Endothelial cell of umbilical vein (primary cell): ENCODE data around the gene RTL5. TPM values are rescaled to one million over a fixed set of nuclear protein-coding genes. Genes with fewer than 3 reads are reported as not detected.

Experiments
- BruUV-seq: library from RNA; stranded (reverse); fragments of 400-500 nt; replicated peaks from 2 replicates; lab custom pipeline; 2021; lab: Mats Ljungman, UMichigan
- CTCF ChIA-PET: fragments of 300-600, 350-600 bp; sonication (Branson Sonifier 250); formaldehyde crosslinking; loops from one replicate; lab custom pipeline; 2021; ENCODE audit warnings: antibody characterized with exemption, inconsistent platforms; lab: Charles Lee
- POLR2A ChIA-PET: fragments of 300-600, 350-600 bp; sonication (Branson Sonifier 250); formaldehyde crosslinking; loops from one replicate; lab custom pipeline; 2021; ENCODE audit warnings: antibody characterized with exemption, inconsistent platforms; lab: Charles Lee
- DNase-seq: peaks from one replicate; pipeline ENCODE4 v3.0.0-alpha.2; 2011; ENCODE audit warnings: low read depth, low spot score
- FAIRE-seq: peaks from 2 replicates; lab custom pipeline; 2011; peaks lifted over from hg19 to GRCh38; lab: Jason Lieb, UNC
- H2AFZ ChIP-seq: 2 replicates; pipeline ENCODE4 v1.6.0; 2012; ENCODE audit warnings: low read depth, low read length, control low read depth, inconsistent platforms
- H3K27ac ChIP-seq: 2 replicates; pipeline ENCODE4 v1.5.1; 2011; ENCODE audit warnings: low read depth, mild to moderate bottlenecking, control low read depth, low read length, moderate library complexity; ENCODE audit not compliant: insufficient read depth
- H3K27me3 ChIP-seq, 2 experiments: 2 replicates each; pipeline versions ENCODE4 v1.6.0 to v1.6.1; 2011; ENCODE audit warnings: low read length in 2 of 2, mixed read lengths in 1 of 2; ENCODE audit not compliant: control insufficient read depth in 2 of 2, insufficient read depth in 2 of 2
- H3K36me3 ChIP-seq, 2 experiments: 2 replicates in 1 of 2; 3 replicates in 1 of 2; pipeline ENCODE4 v1.5.1; 2011; ENCODE audit warnings: low read length in 2 of 2, mild to moderate bottlenecking in 1 of 2, moderate library complexity in 1 of 2; ENCODE audit not compliant: control insufficient read depth in 2 of 2, insufficient read depth in 2 of 2; ENCODE audit errors: extremely low read depth in 1 of 2
- H3K4me1 ChIP-seq: 3 replicates; pipeline ENCODE4 v1.5.1; 2011; ENCODE audit warnings: mild to moderate bottlenecking, low read length; ENCODE audit not compliant: control insufficient read depth, insufficient read depth; ENCODE audit errors: extremely low read depth
- H3K4me2 ChIP-seq: 2 replicates; pipeline ENCODE4 v1.6.1; 2011; ENCODE audit warnings: low read length, control low read depth, mixed read lengths; ENCODE audit not compliant: insufficient read depth
- H3K4me3 ChIP-seq, 3 experiments: fragments of 200-600 bp in 1 of 3; sonication (generic), shearing (Covaris generic) in 1 of 3; replicated peaks in 1 of 3; 2 replicates each; pipeline ENCODE4 v1.5.1; 2011 to 2016; ENCODE audit warnings: control low read depth in 3 of 3, low read length in 3 of 3, mild to moderate bottlenecking in 2 of 3, inconsistent platforms in 1 of 3, low read depth in 1 of 3, moderate library complexity in 1 of 3; ENCODE audit not compliant: insufficient read depth in 1 of 3
- H3K79me2 ChIP-seq: 2 replicates; pipeline ENCODE4 v1.6.0; 2012; ENCODE audit warnings: low read length, inconsistent platforms; ENCODE audit not compliant: control insufficient read depth, insufficient read depth
- H3K9ac ChIP-seq: replicated peaks from 2 replicates; pipeline ENCODE3; 2011; ENCODE audit warnings: low read length, control low read depth; ENCODE audit not compliant: insufficient read depth; ENCODE audit errors: extremely low read depth
- H3K9me1 ChIP-seq: replicated peaks from 3 replicates; pipeline ENCODE4 v1.6.0; 2011; ENCODE audit warnings: mild to moderate bottlenecking, low read length; ENCODE audit not compliant: control insufficient read depth, insufficient read depth; ENCODE audit errors: extremely low read depth
- H3K9me3 ChIP-seq: replicated peaks from 2 replicates; pipeline ENCODE4 v1.5.1; 2012; ENCODE audit warnings: low read length, inconsistent platforms; ENCODE audit not compliant: control insufficient read depth, insufficient read depth
- H4K20me1 ChIP-seq: replicated peaks from 2 replicates; pipeline ENCODE3; 2011; ENCODE audit warnings: mild to moderate bottlenecking, low read length; ENCODE audit not compliant: control insufficient read depth, insufficient read depth; ENCODE audit errors: extremely low read depth
- EZH2 ChIP-seq: IDR thresholded peaks from 2 replicates; pipeline ENCODE4 v1.6.1; 2012; ENCODE audit warnings: borderline replicate concordance, low read depth, mild to moderate bottlenecking, moderate library complexity, low read length, inconsistent platforms; ENCODE audit not compliant: severe bottlenecking
- FOS ChIP-seq: IDR thresholded peaks from 2 replicates; pipeline ENCODE4 v1.6.1; 2011; ENCODE audit warnings: mild to moderate bottlenecking, low read length, moderate library complexity, borderline replicate concordance; ENCODE audit not compliant: insufficient read depth
- GATA2 ChIP-seq: IDR thresholded peaks from 2 replicates; pipeline ENCODE4 v1.7.0; 2011; ENCODE audit warnings: low read depth, mild to moderate bottlenecking, moderate library complexity, mixed read lengths, low read length; ENCODE audit not compliant: insufficient read length, insufficient read depth
- JUN ChIP-seq: IDR thresholded peaks from 2 replicates; pipeline ENCODE4 v1.6.1; 2011; ENCODE audit warnings: borderline replicate concordance, low read depth; ENCODE audit not compliant: insufficient read length, insufficient read depth
- MYC ChIP-seq: IDR thresholded peaks from one replicate; pipeline ENCODE4 v1.6.1; 2011; ENCODE audit warnings: mild to moderate bottlenecking, low read depth, low read length
- POLR2A ChIP-seq: IDR thresholded peaks from 2 replicates; pipeline ENCODE4 v1.6.1; 2012; ENCODE audit warnings: low read depth, mild to moderate bottlenecking, control low read depth, low read length
- POLR2AphosphoS5 ChIP-seq: IDR thresholded peaks from 2 replicates; pipeline ENCODE4 v1.6.1; 2012; ENCODE audit warnings: low read depth, mild to moderate bottlenecking, control low read depth, low read length, moderate library complexity; ENCODE audit not compliant: insufficient read depth
- dilution Hi-C: fragments of 300-500 bp; cut with MboI; formaldehyde crosslinking; loops from one replicate; pipeline ENCODE4 v1.15.0; 2019; ENCODE audit warnings: low sequenced_read_pairs; ENCODE audit not compliant: extremely low pct_ligation_motif_present
- intact Hi-C: fragments of 100-400 bp; cut with micrococcal nuclease; formaldehyde crosslinking; loops from one replicate; pipeline ENCODE4 v1.10.0; 2022
- polyA plus RNA-seq, 4 experiments: library from polyadenylated mRNA; depleted of rRNA in 3 of 4; stranded (reverse) in 3 of 4; unstranded in 1 of 4; fragments of >200 nt; gene quantifications; 2 replicates each; pipeline versions ENCODE4 v1.2.1 to v1.2.3, GENCODE V29; 2011 to 2012; ENCODE audit warnings: missing spikeins in 1 of 4
- total RNA-seq: library from RNA; stranded (reverse); gene quantifications from 2 replicates; pipeline ENCODE4 v1.2.3, GENCODE V29; 2021
- TF ChIP-seq, protein P1 (sequence below): IDR thresholded peaks from 2 replicates; pipeline ENCODE4 v1.6.1; 2011; ENCODE audit not compliant: insufficient read depth, insufficient read length
- TF ChIP-seq, protein P2 (sequence below), 2 donors: IDR thresholded peaks; 1 replicate in 1 of 2; 2 replicates in 1 of 2; pipeline ENCODE4 v1.5.1; 2011; ENCODE audit warnings: low read length in 2 of 2, mild to moderate bottlenecking in 2 of 2, moderate library complexity in 2 of 2, control low read depth in 1 of 2, inconsistent platforms in 1 of 2, low read depth in 1 of 2; ENCODE audit not compliant: insufficient read depth in 1 of 2; ENCODE audit errors: extremely low read depth in 1 of 2

The RTL5 gene
- total and polyA plus RNA-seq, 2 donors (not counting 3 experiments of a cell fraction or from before 2014, with no cell fraction given), result 1.0 to 1.7 TPM

DNA sequence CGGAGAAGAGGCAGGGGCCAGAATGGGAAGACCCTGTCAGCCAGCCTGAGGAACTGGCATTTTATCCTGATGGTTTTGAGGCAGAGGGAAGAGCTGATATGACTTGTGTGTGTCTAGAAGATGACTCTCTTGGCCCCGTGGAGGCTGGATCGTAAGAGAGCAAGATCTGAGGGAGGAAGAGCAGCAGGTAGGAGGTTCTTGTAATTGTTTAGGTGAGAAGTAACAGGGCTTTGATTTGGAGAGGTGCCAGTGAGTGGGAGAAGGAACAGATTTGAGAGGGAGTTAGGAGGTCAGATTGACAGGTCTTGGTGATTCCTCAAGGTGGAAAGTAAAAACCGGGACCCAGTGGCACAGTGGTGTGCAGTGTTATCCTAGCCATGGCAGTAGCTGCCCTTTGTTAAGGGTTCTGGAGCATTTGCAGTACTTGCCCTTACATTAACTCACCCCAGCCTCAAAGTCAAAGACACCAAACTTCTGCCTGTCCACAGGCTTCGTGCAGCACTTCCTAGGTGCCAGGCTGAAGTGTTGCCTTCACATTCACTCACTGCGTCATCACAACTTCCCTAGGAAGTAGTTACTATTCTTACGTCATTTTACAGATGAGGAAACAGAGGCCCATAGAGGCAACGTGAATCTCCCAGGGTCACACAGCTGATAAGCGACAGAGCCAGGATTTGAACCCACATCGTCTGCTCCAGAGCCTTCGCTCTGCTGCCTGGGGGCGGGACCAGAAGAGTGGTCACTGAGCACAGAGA lies 23.7 kb downstream of the RTL5 start:
- H3K4me2 ChIP-seq, result no peak overlapping the region
- H3K4me1 ChIP-seq, result no peaks in the 10 kb centered on the region
- no peak overlapping the region for H3K27ac ChIP-seq
- TF ChIP-seq POLR2A (no peak), JUN (no peak), GATA2 (no peak), EZH2 (no peak), FOS (no peak), POLR2AphosphoS5 (no peak), MYC (no peak)
- TF ChIP-seq, protein P1, sequence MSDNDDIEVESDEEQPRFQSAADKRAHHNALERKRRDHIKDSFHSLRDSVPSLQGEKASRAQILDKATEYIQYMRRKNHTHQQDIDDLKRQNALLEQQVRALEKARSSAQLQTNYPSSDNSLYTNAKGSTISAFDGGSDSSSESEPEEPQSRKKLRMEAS, result no peak
- TF ChIP-seq, protein P2, sequence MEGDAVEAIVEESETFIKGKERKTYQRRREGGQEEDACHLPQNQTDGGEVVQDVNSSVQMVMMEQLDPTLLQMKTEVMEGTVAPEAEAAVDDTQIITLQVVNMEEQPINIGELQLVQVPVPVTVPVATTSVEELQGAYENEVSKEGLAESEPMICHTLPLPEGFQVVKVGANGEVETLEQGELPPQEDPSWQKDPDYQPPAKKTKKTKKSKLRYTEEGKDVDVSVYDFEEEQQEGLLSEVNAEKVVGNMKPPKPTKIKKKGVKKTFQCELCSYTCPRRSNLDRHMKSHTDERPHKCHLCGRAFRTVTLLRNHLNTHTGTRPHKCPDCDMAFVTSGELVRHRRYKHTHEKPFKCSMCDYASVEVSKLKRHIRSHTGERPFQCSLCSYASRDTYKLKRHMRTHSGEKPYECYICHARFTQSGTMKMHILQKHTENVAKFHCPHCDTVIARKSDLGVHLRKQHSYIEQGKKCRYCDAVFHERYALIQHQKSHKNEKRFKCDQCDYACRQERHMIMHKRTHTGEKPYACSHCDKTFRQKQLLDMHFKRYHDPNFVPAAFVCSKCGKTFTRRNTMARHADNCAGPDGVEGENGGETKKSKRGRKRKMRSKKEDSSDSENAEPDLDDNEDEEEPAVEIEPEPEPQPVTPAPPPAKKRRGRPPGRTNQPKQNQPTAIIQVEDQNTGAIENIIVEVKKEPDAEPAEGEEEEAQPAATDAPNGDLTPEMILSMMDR (IDR thresholded peaks at IDR 0.05; ENCODE audit: extremely low read depth in 1 of 2, insufficient read depth in 1 of 2, low read depth in 1 of 2, low read length in 2 of 2), result no peak
- H3K9ac ChIP-seq, result no peak overlapping the region
- peaks cover 19% of the 10 kb centered on the region for H3K79me2 ChIP-seq
- no peaks in the 10 kb centered on the region for H3K27me3 ChIP-seq
- ChIA-PET CTCF (interaction anchor here (1.2 kb wide), 1 partner anchor 90 kb away, joined by 3 read pairs; no protein-coding TSS in a partner anchor), POLR2A (no interaction called here)
- intact Hi-C loops, result no loop called here
- H3K9me1 ChIP-seq, result no peaks in the 10 kb centered on the region
- DNase-seq (no peak), FAIRE-seq (peak; percentile 35)
- BruUV-seq, result no TSS peak
- dilution Hi-C loops, result no loop called here
- no peaks in the 10 kb centered on the region for H3K36me3 ChIP-seq
- no peaks in the 10 kb centered on the region for H4K20me1 ChIP-seq
- H3K9me3 ChIP-seq, result no peaks in the 10 kb centered on the region
- no peak overlapping the region for H2AFZ ChIP-seq
- H3K4me3 ChIP-seq, result no peak overlapping the region
